SU-DHL-6 (cell line): Measurements from ENCODE around the gene ADAMTS4.

ENCODE experiments used
- H2AFZ ChIP-seq: fragments of 200-600 bp; sonication (generic); 2 replicates; pipeline ENCODE4 v1.6.1; 2014; ENCODE audit warnings: low read depth, mild to moderate bottlenecking, moderate library complexity, mixed read lengths, antibody characterized with exemption, low read length; ENCODE audit not compliant: severe bottlenecking
- H3F3A ChIP-seq: fragments of 200-600 bp; shearing (Covaris generic); 2 replicates; pipeline ENCODE4 v1.6.0; 2016; ENCODE audit warnings: antibody characterized with exemption, mild to moderate bottlenecking; ENCODE audit not compliant: insufficient read depth
- H3K27ac ChIP-seq: fragments of 200-600 bp; sonication (generic); 2 replicates; pipeline ENCODE4 v1.5.1; 2016; ENCODE audit warnings: low read depth, mild to moderate bottlenecking, low read length, moderate library complexity, mixed read lengths
- H3K27me3 ChIP-seq: fragments of 200-600 bp; sonication (generic), shearing (Covaris generic); 2 replicates; pipeline ENCODE4 v1.6.0; 2014; ENCODE audit warnings: mild to moderate bottlenecking, low read length
- H3K36me3 ChIP-seq: fragments of 200-600 bp; sonication (generic); 2 replicates; pipeline ENCODE4 v1.6.1; 2014; ENCODE audit warnings: mild to moderate bottlenecking, low read length, mixed read lengths
- H3K4me2 ChIP-seq: fragments of 300-600, 200-600 bp; shearing (Covaris generic), sonication (generic); 2 replicates; pipeline ENCODE4 v1.6.0; 2014; ENCODE audit warnings: low read length, low read depth, mild to moderate bottlenecking; ENCODE audit not compliant: poor library complexity, severe bottlenecking
- H3K4me3 ChIP-seq: fragments of 200-600 bp; sonication (generic); 2 replicates; pipeline ENCODE4 v1.5.1; 2014; ENCODE audit warnings: antibody characterized with exemption, low read length, mild to moderate bottlenecking, mixed read lengths; ENCODE audit not compliant: insufficient read depth, poor library complexity, severe bottlenecking
- H3K79me2 ChIP-seq: fragments of 200-600 bp; sonication (generic); 2 replicates; pipeline ENCODE4 v1.6.1; 2014; ENCODE audit warnings: mild to moderate bottlenecking, low read length, moderate library complexity; ENCODE audit not compliant: insufficient read depth
- H3K9ac ChIP-seq: fragments of 200-600 bp; sonication (generic); 2 replicates; pipeline ENCODE4 v1.7.0; 2014; ENCODE audit warnings: mild to moderate bottlenecking, low read length
- H3K9me2 ChIP-seq: fragments of 200-600 bp; sonication (generic); replicated peaks from 2 replicates; pipeline ENCODE4 v1.6.1; 2014; ENCODE audit warnings: low read length; ENCODE audit not compliant: insufficient read depth
- H3K9me3 ChIP-seq: fragments of 200-600 bp; sonication (generic); 2 replicates; pipeline ENCODE4 v1.6.1; 2014; ENCODE audit warnings: low read length, mixed read lengths; ENCODE audit not compliant: insufficient read depth
- H4K20me1 ChIP-seq: fragments of 200-600 bp; sonication (generic); 2 replicates; pipeline ENCODE4 v1.6.1; 2014; ENCODE audit warnings: low read depth, mild to moderate bottlenecking, antibody characterized with exemption, low read length, moderate library complexity, mixed read lengths
- EZH2phosphoT487 ChIP-seq: fragments of 200-600 bp; sonication (generic), shearing (Covaris generic); conservative IDR thresholded peaks from 2 replicates; pipeline ENCODE4 v1.6.1; 2018; ENCODE audit warnings: mild to moderate bottlenecking, antibody characterized with exemption, low read length, moderate library complexity, mixed read lengths
- TF ChIP-seq, protein P1 (sequence below): fragments of 200-600 bp; sonication (generic); IDR thresholded peaks from one replicate; pipeline ENCODE4 v1.5.1; 2017; ENCODE audit warnings: antibody characterized with exemption, mild to moderate bottlenecking, low read length, moderate library complexity; ENCODE audit not compliant: insufficient read depth, poor library complexity, severe bottlenecking

Gene ADAMTS4

DNA sequence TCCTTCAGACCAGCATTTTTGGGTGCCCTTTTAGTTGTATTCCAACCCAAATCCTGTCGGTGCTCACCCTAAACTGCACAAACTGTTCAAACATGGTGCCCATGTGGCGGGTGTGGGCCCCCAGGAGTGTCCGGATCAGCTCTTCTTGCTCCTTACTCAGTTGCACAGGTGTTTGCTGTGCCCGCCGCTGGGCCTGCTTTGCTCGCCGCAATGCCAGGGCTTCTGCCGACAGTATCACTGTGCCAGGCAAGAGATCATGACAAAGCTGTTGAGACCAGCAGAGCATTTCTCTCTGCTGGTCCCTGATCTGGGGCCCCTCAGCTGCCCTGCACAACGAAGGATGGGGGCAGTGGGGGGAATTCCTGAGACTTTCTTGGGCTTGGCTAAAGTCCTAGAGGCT lies 34.2 kb upstream of the ADAMTS4 start:
- no peaks in the 10 kb centered on the region for H3K9me3 ChIP-seq
- no peaks in the 10 kb centered on the region for H3K9me2 ChIP-seq
- TF ChIP-seq, protein P1, sequence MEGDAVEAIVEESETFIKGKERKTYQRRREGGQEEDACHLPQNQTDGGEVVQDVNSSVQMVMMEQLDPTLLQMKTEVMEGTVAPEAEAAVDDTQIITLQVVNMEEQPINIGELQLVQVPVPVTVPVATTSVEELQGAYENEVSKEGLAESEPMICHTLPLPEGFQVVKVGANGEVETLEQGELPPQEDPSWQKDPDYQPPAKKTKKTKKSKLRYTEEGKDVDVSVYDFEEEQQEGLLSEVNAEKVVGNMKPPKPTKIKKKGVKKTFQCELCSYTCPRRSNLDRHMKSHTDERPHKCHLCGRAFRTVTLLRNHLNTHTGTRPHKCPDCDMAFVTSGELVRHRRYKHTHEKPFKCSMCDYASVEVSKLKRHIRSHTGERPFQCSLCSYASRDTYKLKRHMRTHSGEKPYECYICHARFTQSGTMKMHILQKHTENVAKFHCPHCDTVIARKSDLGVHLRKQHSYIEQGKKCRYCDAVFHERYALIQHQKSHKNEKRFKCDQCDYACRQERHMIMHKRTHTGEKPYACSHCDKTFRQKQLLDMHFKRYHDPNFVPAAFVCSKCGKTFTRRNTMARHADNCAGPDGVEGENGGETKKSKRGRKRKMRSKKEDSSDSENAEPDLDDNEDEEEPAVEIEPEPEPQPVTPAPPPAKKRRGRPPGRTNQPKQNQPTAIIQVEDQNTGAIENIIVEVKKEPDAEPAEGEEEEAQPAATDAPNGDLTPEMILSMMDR, result no peak
- no peak for TF ChIP-seq EZH2phosphoT487
- no peak overlapping the region for H3K4me2 ChIP-seq
- no peak overlapping the region for H3K9ac ChIP-seq
- H3K27ac ChIP-seq, result no peak overlapping the region
- H2AFZ ChIP-seq, result no peak overlapping the region
- H4K20me1 ChIP-seq, result no peaks in the 10 kb centered on the region
- no peaks in the 10 kb centered on the region for H3K36me3 ChIP-seq
- H3K4me3 ChIP-seq, result no peak overlapping the region
- no peaks in the 10 kb centered on the region for H3K79me2 ChIP-seq
- no peaks in the 10 kb centered on the region for H3K27me3 ChIP-seq
- no peaks in the 10 kb centered on the region for H3F3A ChIP-seq

DNA sequence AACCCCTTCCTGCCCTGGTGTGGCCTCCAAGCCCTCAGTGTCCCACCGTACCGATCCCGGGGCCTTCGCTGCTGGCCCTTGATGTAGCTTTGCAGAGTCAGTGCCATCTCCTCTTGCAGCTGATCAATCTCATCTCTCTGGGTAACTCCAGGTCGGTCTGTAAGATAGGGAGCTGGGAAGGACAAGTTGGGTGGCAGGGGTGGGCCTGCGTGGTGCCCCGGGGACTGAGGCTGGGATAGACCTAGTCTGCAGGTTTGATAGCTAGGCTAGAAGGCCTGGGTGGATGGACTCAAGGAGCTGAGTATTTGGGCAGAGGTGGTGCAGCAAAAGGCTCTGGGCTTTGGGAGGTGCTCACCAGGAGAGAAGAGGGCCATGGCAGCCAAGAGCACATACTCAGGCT lies 31.9 kb upstream of the ADAMTS4 start:
- Histone ChIP-seq H3K27ac (no peak overlapping the region), H3K79me2 (no peaks in the 10 kb centered on the region), H3K9me3 (no peaks in the 10 kb centered on the region), H3K4me3 (no peak overlapping the region), H3K9me2 (no peaks in the 10 kb centered on the region), H2AFZ (no peak overlapping the region), H3K27me3 (no peaks in the 10 kb centered on the region), H3K36me3 (no peaks in the 10 kb centered on the region), H3K4me2 (no peak overlapping the region), H3F3A (no peaks in the 10 kb centered on the region), H3K9ac (no peak overlapping the region), H4K20me1 (no peaks in the 10 kb centered on the region)
- no peak for TF ChIP-seq EZH2phosphoT487
- TF ChIP-seq, protein P1, result no peak

DNA sequence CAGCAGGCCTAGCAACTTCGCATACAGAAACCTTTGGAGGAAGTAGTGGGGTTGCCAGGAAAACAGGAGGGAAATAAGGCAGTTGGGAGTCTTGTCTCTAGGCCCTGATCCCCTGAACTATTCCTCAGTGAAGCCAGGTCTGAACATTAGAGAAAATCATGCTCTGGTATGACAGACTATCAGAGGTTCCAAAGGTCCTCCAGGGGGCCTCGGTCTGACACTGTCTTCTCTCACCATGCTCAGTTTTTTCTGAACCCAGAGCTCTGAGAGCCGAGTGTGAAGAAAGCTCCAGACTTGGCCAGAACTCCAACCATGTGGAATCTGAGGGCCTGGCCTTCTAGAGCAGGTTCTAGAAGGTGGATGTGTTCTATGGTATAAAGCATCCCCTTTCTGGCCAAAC lies 31.0 kb upstream of the ADAMTS4 start:
- TF ChIP-seq, protein P1, result no peak
- TF ChIP-seq EZH2phosphoT487, result no peak
- H4K20me1 ChIP-seq, result no peaks in the 10 kb centered on the region

More for the DNA sequence above, 31.0 kb upstream of the ADAMTS4 start:
- no peaks in the 10 kb centered on the region for H3K9me3 ChIP-seq
- no peaks in the 10 kb centered on the region for H3K79me2 ChIP-seq
- no peak overlapping the region for H3K27ac ChIP-seq
- H3K4me3 ChIP-seq, result no peak overlapping the region
- no peaks in the 10 kb centered on the region for H3F3A ChIP-seq
- H3K4me2 ChIP-seq, result no peak overlapping the region
- no peaks in the 10 kb centered on the region for H3K9me2 ChIP-seq
- H3K27me3 ChIP-seq, result no peaks in the 10 kb centered on the region
- H2AFZ ChIP-seq, result no peak overlapping the region
- H3K9ac ChIP-seq, result no peak overlapping the region
- no peaks in the 10 kb centered on the region for H3K36me3 ChIP-seq
